NCI-H2196 treated with DMSO at 0.1 percent for 48 hours (cell line): Measurements from ENCODE around the gene MEIS2.

Source experiments
- DNase-seq: peaks from one replicate; lab custom pipeline; 2025; ENCODE audit not compliant: unreplicated experiment; lab: John Stamatoyannopoulos, UW

Gene MEIS2

DNA sequence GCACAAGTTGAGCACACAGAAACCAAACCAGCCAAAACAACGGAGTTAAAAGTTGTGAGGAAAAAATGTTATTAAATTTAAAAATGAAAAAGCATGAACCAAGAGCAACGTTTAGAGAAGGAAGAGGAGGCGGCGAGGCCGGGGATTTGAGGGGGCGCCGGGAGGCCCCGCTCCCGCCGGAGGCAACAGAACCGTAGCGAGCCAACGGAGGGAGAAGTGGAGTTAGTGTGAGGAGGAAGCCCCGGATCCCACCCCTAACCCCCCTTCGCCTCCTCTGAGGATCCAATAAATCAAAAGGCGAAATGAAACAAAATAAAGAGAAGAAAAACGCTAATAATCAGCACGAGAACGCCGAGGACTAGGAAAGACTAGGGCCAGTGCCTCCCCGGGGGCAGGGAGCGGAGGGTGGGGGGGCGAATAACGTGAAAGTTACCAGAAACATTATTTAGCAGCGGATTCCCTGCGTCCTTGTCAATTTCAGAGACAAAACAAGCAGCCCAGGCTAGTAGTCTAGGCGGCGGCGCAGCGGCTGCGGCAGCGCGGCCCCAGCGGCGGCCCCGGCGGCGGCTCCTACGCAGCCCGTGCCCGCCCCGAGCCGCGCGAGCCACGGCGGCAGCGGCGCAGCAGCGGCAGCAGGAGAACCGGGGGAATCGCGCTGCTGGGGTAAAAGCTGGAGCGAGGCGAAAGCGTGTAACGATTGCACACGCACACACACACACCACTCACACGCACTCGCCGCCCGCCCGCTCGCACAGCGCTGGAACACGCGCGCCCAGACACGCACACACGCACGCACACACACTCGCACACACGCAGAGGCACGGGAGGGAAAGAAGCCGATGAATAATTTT is 1.7 kb downstream of the MEIS2 start:
- DNase-seq, result no peak

DNA sequence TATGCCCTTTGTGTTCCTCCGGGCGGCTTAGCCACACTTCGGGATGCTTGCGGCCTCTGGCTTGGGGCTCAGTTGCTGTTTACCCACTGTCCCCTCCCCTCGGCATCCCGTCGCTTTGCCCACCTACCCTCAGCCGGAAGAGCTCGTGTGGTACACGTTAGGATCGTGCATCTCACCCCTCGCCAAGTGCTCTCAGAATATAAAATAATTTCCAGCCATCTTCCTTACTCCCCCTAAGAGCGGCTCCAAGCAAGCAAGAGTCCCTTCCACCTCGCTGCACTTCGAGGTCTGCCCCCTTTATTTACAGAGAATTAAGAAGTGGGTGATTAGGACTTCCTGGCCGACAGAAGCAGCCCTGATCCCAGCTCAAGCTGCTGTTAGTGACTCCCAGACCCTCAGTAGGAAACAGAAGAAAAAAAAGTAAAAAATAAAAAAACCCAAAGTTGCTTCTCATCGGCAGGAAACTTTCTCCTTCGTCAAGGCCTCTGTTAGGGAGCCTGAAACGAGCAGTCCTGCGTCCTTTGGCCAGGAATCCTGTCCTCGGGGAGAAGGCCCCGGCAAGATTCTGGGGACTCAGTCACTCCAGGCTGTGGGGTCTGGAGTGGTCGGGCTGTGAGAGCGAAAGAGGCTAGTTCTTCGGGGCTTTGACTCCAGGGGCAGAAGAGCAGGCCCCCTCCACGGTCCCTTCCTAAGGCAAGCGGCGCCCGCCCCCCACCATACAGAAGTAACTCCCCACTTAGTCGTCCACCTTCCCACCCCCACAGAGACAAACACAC is 3.0 kb downstream of the MEIS2 start:
- DNase-seq, result no peak

DNA sequence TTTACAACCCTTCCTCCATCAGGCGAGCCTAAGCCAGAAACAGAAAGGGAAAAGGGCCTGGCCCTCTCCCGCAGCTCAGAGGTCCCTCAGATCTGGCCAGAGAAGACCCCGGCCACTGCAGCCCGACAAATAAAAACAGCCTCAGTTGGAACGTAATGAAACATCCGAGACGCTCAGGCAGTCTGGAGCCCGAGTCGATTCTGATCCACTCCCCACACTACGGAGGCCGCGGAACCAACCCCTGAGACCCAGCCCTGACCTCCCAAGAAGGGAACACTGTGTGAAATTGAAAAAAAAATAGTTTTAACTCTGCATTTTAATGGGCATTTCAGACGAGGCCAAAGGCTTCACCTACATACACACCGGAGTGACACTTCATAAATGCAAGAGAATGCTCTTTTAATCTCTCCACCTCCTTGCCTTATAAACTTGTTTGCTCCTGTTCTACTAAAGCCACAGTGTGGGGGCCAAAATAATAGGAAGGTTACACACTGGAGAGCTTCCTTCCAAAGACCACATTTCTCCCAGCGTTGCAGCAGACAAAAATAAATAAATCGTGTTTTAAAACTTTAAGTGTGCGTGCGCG is 3.7 kb downstream of the MEIS2 start:
- DNase-seq, result no peak

DNA sequence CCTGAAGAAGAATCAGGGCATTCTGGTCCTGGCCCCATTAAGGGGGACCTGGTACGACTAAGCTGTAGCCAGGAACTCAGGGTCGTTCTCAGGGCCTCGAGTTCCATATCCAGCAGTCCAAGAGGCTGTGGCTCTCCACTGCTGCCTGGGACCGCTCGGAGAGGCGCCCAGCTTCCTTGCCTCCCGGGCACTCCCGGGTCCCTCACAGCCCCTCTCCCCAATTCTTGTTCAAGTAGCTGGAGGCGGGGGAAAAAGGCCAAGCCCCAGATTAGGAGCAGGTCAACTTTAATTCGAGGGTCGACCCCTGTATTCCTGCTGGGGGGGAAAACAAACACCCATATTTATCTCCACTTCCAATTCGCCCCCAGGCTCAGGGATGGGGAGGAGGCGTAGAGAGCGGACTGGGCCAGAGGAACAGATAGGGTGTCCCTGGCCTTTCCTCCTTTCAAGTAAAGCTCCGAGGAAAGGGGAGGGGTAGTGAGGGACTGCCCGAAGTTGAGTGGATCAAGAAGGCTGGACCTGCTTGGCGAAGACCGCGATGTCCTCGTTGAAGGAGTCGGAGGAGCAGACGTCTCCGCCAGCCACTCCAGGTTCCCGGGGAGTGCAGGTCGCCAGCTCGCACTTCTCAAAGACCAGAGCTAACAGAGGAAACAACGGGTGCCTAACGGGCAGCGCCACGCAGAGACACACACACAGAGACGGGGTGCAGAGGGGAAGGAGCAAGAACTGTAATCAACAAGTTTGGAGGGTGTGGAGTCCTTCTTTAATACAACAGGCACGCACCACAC is 4.4 kb downstream of the MEIS2 start:
- no peak for DNase-seq

DNA sequence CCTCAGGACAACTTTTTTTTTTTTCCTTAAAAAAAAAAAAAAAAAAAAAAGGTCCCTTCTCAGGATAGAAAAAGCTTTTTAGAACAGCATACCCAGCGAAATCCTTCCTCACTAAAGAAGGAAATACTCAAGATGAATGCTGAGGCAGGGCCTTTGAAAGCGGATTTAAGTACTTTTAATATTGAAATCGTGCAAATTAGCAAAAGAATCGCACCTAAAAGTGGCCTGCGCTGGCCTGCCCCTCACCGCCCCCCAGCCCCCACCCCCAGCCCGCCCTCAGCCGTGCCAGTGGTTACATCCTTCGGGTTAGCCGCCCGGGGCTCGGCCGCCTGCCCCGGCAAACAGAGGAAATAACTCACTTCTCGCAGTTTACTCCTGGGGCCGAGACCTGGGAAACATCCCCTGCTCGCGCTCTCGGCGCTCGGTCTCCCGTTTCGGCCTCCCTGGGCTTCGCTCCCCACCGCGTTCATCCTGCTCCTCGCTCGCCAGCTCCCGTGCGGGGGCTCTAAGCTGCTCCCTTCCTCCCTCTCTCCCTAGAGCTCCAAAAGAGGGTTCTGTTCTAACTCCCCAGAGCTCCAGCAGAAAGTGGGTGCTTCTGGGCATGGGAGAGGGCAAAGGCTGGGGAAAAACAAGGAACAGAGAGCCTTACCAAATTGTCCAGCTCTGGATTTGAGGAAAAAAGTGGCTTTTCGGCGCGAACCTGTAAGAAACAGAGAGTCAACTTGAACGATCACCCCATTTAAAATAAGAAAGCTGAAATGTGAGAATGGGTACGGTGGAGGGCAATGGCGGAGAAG is 5.2 kb downstream of the MEIS2 start:
- no peak for DNase-seq

DNA sequence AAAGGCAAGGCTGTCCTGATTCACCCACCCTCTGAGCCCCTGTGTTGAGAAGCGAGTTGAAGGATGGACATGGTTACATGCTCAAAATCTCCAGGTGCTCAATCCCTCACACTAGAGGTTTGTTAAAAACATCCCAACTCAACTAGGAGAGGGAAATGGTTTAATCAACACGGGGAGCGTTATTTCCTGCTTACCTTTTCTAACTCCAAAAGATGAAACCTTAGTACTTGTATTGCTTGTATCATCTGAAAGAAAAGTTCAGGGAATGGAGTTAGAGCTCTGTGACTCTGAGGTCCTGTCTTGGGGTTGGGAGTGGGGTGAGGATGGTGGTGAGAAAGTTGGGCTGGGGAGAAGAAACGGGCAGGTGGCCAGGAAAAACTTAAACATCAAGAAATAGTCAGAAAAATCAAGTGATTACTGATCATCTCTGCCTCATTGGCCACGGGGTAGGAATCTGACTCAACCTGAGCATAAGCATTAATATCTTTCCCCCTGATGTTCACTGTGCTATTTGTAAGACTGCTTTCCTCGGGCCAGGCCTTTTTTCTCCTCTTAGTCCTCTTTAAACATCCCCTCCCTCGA is 5.9 kb downstream of the MEIS2 start:
- DNase-seq, result no peak

DNA sequence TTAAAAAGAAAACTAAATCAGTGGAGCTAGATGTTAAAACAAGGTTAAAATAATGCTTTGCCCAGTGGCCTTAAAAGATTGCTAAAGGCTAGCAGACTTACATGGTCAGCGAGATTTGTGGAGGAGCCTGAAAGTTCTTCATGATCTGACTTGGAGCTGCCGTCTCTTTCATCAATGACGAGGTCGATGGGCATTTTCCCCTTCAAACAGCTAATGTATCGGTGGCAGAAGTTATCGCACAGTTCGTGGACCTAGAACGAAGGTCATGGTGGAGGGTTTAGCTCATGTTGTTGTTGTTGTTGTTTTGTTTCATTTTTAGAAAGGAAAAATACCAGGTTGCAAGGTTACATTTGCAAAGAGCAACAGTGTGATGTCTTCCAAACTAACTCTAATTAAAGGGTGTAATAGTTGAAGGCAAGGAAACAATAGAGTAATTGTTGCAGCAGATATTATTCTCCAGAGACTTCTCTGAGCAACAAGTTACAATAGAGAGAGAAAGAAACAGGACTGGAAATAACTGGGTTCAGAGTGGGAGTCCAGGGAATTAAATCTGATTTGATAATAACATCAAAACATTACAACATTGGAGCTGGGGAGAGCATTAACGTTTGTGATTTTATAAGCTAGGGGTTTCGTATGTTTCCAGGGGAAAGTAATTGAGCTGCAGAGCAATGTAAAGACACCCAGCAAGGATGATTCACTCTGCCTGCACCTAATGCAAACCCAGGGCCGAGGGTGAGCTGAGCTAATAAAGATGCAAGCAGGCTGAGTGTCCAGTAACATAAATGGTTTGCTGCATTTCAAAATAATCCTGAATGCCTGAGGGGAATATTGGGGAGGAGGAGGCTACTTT is 6.6 kb downstream of the MEIS2 start:
- DNase-seq, result no peak

DNA sequence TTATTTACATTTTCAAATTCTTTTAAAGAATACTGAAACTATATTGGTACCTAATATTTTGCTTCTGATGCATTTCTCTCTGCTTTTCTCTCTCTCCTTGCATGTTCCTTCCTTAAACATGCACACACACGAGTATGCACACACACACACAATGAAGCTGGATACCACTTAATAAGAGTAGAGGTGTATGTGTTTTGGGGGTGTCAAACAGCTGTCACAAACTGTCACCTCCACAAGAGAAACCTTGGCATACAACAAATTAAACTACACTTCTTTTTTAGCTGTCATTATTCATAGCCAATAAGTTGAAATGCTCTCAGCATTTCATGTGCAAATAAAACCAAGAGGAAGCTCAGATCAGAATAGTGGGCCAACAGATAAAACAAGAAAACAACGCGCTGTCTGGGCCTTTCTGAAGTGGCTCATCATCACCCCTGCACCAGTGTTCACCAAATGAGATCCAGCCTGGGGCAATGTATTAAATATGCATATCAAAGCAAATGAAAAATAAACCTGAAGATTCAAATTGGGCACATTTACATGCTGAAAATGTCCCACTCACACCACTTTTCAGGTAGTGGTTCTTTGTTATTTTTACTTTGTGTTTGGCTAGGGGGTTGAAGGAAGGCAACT is 9.7 kb downstream of the MEIS2 start:
- no peak for DNase-seq

DNA sequence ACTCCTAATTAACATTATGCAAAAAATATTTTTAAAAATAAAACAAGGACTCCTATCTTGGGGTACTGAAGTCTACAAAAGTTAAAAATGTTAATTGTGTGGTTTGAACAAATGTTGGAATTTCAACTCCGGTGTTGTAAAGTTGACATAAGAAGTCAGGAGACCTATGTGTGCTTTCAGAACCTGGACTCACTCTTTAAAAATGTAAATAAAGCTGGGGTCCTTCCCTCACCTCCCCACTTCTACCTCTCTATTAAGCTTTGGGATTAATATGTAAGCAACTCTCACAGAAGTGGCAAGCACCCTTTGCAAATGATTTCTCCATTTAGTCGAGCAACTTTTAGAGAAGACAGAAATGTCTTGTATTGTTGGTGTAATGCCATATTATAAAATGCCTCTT is 11.9 kb downstream of the MEIS2 start:
- no peak for DNase-seq

DNA sequence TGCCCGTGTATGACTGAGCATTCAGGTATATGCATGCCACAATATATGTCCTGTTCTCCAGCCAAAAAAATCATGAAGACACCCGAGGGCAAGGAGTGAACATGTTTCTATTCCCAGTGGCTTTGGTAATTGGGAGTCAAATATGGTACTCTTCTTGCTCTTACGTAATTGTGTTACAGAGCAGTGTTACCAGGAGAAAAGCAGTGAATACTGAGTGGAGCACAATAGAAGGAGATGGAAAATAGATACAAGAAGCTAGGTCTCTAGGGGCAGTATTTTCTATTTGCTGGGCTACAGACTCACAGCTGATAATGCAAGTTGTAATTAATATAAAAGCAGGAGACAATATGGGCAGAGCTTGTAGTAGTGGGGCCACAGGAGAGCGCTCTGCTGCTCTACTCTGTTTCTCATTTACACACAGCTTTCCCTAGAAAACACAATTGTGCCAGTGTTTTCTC is 13.2 kb downstream of the MEIS2 start:
- DNase-seq, result no peak

DNA sequence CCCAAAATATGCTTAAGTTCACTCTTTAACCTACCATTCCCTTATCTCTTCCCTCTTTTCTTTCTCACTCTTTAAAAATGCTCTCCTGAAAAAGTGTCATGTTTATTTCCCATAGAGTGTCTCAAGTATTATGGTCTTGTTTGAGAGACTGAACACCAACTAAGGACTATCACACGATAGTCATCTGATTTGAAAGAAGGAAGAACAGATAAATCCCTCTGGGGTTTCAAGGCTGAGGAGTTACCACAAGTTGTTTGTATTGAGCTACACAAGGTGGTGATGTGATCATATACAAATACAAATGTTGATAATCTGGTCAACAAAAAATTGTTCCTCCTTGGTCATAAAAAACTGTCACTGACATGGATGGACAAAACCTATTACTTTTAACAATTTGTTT is 13.8 kb downstream of the MEIS2 start:
- no peak for DNase-seq

DNA sequence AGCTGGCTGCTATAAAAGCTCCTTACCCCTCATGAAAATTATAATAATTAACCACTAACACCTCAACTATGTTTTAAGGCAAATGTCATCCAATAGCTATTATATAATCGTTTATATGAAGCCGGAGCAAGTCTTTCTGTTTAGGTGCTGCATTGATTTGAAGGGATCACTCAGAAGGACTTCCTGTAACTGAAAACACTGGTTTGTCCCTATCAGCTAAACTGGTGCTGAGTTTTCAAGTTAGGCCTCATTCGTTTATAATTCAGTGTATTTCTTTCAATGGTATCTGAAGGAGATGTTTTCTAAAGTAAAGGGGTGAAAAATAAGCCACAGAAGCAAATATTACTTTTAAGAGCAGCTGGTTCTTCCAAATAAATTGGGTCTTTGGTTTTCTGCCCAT is 14.2 kb downstream of the MEIS2 start:
- no peak for DNase-seq

DNA sequence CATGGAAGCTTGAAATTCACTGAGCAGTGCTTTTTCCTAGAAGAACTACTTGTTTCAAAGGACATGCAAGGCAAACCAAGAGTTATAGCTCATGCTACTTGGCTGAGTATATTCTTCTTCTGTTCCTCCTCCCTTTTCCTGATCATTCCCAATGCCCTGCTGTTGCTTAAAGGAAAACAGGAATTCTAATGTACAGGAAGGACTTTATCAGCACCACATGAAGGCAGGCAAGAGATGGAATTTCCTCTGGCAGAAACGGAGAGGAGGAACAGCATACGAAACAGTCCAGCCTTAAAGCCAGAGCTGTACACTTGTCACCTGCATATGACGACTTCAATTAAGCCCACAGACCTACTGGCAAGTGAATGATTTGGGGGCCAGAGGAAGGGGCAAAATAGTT is 15.7 kb downstream of the MEIS2 start:
- DNase-seq, result no peak

DNA sequence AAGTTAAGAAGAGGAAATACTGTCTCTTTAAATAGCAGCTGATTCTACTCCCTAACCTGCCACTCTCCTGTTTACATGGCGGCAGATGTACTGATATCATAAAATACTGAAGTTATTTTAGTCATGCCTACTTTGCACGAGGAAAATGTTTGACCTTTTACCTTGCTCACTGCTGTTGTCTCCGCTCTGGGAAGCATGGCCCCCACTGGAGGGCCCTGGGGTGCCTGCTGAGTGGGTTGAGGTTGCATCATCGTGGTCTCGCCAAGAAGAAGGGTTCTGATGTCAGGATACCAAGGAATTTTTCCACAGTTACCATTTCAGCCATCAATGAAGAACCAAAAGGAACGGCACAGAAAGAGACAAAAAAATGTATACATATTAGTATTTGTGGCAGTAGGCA is 16.7 kb downstream of the MEIS2 start:
- no peak for DNase-seq

DNA sequence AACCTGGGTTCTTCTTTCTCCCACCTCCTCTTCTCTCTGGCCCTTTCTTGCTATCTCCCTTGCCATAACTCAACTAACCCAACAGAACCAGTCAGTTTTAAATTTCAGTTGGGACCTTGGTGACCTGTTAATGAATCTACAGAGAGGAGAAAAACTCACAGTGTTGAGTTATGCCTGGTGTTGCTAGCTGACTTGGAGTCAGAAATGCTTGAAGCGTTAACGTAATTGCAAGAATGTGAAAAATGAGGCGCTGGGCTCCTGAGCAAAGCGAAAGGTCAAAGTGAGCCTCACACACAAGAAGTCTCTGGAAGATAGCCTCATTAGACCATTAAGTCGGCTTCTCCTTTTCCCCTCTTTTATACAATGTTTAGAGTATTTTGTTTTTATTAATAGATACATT is 18.4 kb downstream of the MEIS2 start:
- DNase-seq, result no peak

DNA sequence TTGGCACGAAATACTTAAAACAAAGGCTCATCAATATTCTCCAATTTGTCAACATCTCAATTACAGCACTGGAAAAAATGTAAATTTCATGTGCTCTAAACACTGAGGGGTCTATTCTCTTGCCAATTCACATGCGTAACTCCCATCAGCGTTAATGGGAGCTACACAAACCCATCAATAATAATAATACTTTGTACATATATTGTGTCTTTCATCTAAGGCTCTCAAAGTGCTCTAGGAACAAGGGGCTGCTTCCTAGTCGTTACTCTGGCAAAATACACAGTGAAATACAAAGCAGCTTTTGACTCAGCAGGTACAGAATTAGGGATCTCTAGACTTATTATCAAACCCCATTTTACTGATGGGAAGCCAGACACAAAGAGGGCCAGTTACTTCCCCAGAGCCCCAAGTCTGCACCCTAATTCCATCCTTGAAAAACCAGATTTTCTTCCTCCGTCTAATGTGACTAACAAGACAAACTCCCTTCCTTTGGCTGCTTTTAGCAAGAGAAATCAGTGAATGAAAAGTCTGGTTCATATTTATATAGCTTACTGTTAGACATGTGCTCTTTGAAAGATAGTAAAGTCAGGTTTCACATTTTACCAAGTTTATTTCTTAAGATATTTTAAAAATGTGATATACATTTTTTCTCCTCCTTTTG is 20.0 kb downstream of the MEIS2 start:
- no peak for DNase-seq

DNA sequence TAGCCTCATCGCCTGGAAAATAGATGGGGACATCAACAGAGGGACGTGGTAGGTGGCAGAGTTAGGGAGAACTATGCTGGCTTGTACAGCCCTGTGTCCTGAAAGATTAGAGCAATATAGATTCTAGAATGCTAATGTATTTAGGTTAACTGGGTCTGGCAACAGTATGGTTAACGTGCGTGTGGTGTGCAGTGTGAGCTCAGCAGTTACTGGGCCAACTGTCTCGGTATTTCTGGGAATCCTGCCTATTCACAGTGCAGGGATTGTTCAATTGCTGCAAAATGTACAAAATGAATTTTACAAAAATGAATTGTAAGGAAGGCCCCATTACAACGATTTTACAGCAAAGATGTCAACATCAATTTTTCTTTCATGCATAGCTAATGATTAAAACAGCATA is 20.6 kb downstream of the MEIS2 start:
- no peak for DNase-seq

DNA sequence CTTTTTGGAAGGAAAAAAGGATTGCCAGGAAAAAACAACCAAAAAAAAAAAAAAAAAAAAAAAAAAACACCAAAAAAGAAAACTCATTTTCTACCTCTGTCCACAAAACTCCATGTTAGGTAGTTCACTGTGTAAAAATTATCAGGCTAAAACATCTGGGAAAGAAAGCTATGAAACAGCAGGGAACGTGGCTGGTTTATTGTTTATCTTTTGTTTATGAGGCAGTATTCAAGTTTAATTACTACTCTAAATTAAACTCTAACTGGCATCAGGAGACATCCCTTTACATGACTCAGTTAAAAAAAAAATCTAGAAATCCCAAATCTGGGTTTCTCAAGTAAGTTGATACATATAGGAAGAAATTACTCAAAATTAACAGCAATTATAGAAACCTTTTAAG is 21.8 kb downstream of the MEIS2 start:
- no peak for DNase-seq
